Activated CD4-positive, alpha-beta T cell treated with anti-CD3 and anti-CD28 coated beads, Interleukin-2, amount 10 ng/mL, durations not matched to agents 7 days and 5 days (primary cell): ENCODE data around the gene OR6C70. TPM values are rescaled to one million over a fixed set of nuclear protein-coding genes. Genes with fewer than 3 reads are reported as not detected.
"Not testable (repeated sequence)": the region's sequence is repeated elsewhere in the genome, so short reads cannot be mapped to it uniquely, and the experiment has no call there.

Source experiments
- CTCF ChIA-PET: fragments of 350-600 bp; sonication (Branson Sonifier 250); formaldehyde crosslinking; loops from one replicate; lab custom pipeline; 2021; ENCODE audit warnings: antibody characterized with exemption; lab: Charles Lee
- POLR2A ChIA-PET: fragments of 350-600 bp; sonication (Branson Sonifier 250); formaldehyde crosslinking; loops from one replicate; lab custom pipeline; 2021; ENCODE audit warnings: antibody characterized with exemption; lab: Charles Lee
- DNase-seq: peaks from one replicate; pipeline ENCODE4 v3.0.0-alpha.2; 2020
- H3K27ac Mint-ChIP-seq: one replicate; pipeline ENCODE4 v1.8.0; 2021; ENCODE audit warnings: mild to moderate bottlenecking, moderate library complexity, mixed read lengths
- H3K27me3 Mint-ChIP-seq: one replicate; pipeline ENCODE4 v1.8.0; 2021; ENCODE audit warnings: mixed read lengths
- H3K36me3 Mint-ChIP-seq: one replicate; pipeline ENCODE4 v1.8.0; 2021; ENCODE audit warnings: low read depth, mixed read lengths
- H3K4me1 Mint-ChIP-seq: one replicate; pipeline ENCODE4 v1.8.0; 2021; ENCODE audit warnings: mixed read lengths
- H3K4me3 Mint-ChIP-seq: one replicate; pipeline ENCODE4 v1.8.0; 2021; ENCODE audit warnings: mild to moderate bottlenecking, moderate library complexity, mixed read lengths
- H3K9me3 Mint-ChIP-seq: one replicate; pipeline ENCODE4 v1.8.0; 2021; ENCODE audit warnings: mixed read lengths
- total RNA-seq, 2 experiments: library from RNA; stranded (reverse); gene quantifications; one replicate each; pipeline ENCODE4 v1.2.3, GENCODE V29; 2021

Gene OR6C70
- not detected for total RNA-seq

DNA sequence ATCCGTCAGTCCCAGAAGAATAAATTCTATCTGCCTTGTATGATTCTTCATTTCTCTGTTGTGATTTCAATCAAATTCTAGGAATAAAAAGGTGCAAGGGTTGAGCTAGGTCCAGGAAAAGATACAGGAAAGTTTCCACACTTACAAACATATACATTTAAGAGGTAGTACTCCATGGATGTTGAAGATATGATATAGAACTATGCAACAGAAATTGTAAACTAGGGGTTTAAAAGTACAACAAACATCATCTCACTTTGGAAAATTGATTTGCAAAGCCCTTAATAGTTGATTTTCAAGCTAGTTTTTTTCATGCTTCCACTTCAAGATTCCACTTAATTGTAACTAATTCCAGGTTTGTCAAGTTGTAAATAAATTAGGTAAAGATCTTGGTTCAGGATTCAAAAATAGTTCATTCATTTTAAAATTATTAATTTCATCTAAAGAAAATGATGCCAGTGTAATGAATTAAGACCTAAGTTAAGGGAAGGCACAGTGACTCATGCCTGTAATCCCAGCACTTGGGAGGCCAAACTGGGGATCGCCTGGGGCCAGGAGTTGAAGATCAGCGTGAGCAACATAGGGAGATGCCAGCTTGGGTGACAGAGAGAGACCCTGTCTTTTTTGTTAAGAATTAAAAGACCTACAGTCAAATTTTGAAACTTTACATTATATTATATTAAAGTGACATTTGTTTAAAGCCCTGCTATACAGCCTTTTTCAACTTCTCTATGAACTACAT is at the start of gene OR6C70:
OR6C70 (minus strand) TSS at position 51 of the 742 bp plus-strand sequence; CDS start at position 51, 0 bp downstream.
- no peak within 1 kb of the TSS for H3K27ac Mint-ChIP-seq
- ChIA-PET POLR2A (no interaction called here), CTCF (no interaction called here)
- H3K9me3 Mint-ChIP-seq = no peaks in the 10 kb centered on the region
- no peak for DNase-seq
- H3K4me3 Mint-ChIP-seq = no peak within 1 kb of the TSS
- no peaks in the 10 kb centered on the region for H3K4me1 Mint-ChIP-seq
- H3K27me3 Mint-ChIP-seq = peaks cover 16% of the 10 kb centered on the region
- no peaks in the 10 kb centered on the region for H3K36me3 Mint-ChIP-seq

DNA sequence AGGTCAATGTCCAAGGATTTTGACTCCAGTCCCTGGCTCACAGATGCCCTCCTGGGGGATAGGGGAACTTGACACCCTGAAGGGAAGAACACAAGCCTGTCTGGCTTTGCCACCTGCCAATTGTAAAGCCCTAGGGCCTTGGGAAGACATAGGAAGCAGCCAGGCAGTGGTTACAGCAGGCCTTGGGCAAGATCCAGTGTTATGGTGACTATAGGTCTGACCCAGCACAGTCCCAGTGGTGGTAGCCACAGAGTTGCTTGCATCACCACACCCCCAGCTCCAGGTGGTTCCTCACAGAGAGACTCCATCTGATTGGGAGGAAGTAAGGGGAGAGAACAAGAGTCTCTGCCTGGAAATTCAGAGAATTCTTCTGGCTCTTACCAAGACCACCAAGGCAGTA is 46.5 kb upstream of the OR6C70 start:
- Mint-ChIP-seq H3K9me3 (peaks cover 2% of the 10 kb centered on the region), H3K27ac (no peak overlapping the region), H3K27me3 (peaks cover 3% of the 10 kb centered on the region), H3K36me3 (no peaks in the 10 kb centered on the region), H3K4me1 (no peaks in the 10 kb centered on the region), H3K4me3 (no peak overlapping the region)
- ChIA-PET CTCF (no interaction called here), POLR2A (no interaction called here)
- DNase-seq = no peak

DNA sequence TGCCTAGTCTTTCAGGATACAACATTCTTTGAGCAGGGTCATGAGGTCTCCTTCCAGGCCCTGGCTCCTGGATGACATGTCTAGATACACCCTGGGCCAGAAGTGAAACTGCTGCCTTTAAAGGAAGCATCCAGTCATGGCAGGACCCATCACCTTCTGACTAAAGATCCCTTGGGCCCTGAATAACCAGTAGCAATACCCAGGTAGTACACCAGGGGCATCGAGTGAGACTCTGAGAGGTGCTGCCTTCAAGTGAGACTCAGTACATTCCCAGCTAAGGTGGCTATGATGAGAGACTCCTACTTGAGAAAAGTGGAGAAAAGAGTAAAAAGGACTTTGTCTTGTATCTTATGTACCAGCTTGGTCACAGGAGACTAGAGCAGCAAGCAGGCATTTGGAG is 45.8 kb upstream of the OR6C70 start:
- ChIA-PET POLR2A (no interaction called here), CTCF (no interaction called here)
- Mint-ChIP-seq H3K27ac (no peak overlapping the region), H3K36me3 (no peaks in the 10 kb centered on the region), H3K4me1 (no peaks in the 10 kb centered on the region), H3K4me3 (no peak overlapping the region), H3K27me3 (peaks cover 3% of the 10 kb centered on the region), H3K9me3 (peaks cover 2% of the 10 kb centered on the region)
- no peak for DNase-seq

DNA sequence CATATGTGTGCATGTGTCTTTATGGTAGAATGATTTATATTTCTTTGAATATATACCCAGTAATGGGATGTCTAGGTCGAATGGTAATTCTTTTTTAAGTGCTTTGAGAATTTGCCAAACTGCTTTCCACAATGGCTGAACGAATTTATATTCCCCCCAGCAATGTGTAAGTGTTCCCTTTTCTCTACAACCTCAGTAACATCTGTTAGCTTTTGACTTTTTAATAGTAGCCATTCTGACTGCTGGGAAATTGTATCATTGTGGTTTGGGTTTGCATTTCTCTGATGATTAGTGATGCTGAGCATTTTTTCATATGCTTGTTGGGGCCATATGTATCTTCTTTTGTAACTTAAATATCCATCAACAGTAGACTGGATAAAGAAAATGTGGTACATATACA is 31.7 kb upstream of the OR6C70 start:
- H3K36me3 Mint-ChIP-seq = no peaks in the 10 kb centered on the region
- POLR2A ChIA-PET = no interaction called here
- peaks cover 2% of the 10 kb centered on the region for H3K4me1 Mint-ChIP-seq
- H3K27ac Mint-ChIP-seq = no peak overlapping the region
- H3K27me3 Mint-ChIP-seq = peaks cover 2% of the 10 kb centered on the region
- H3K9me3 Mint-ChIP-seq = no peaks in the 10 kb centered on the region
- DNase-seq = no peak
- CTCF ChIA-PET = no interaction called here
- H3K4me3 Mint-ChIP-seq = no peak overlapping the region

DNA sequence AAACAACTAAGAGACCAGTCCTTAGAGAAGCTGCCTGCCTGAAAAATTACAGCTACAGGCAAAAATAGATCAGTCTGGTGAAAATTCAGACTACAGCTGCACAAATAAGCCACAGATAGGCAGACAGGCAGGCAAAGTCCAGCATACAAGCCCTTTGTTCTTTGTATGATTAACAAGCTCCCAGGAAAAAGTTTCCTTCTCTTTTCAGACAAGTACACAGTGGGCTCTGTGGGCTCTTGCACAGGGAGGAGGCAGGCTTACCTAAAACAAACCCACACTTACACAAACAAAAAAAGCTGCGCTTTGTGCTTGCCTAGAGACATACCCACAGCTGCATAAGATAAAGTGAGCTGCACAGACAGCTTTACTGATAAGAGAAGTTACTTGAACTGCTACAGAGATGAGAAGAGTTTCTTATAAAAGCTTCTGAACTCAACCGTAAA is 29.9 kb upstream of the OR6C70 start:
- Mint-ChIP-seq H3K27me3 (peaks cover 4% of the 10 kb centered on the region), H3K27ac (no peak overlapping the region), H3K36me3 (no peaks in the 10 kb centered on the region), H3K4me3 (no peak overlapping the region), H3K9me3 (no peaks in the 10 kb centered on the region), H3K4me1 (peaks cover 2% of the 10 kb centered on the region)
- POLR2A ChIA-PET = no interaction called here
- CTCF ChIA-PET = no interaction called here
- no peak for DNase-seq

DNA sequence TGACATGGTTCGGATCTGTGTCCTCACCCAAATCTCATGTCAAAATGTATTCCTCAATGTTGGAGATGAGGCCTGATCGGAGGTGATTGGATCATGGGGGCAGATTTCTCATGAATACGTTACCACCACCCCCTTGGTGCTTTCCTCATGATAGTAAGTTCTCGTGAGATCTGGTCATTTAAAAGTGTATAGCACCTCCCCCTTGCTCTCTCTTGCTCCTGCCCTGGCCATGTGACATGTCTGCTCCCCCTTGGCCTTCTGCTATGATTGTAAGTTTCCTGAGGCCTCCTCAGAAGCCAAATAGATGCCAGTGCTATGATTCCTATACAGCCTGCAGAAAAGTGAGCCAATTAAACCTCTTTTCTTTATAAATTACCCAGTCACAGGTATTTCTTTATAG is 29.3 kb upstream of the OR6C70 start:
- H3K4me3 Mint-ChIP-seq = no peak overlapping the region
- H3K9me3 Mint-ChIP-seq = no peaks in the 10 kb centered on the region
- ChIA-PET POLR2A (no interaction called here), CTCF (no interaction called here)
- no peak for DNase-seq
- no peaks in the 10 kb centered on the region for H3K36me3 Mint-ChIP-seq
- H3K27ac Mint-ChIP-seq = no peak overlapping the region
- peaks cover 2% of the 10 kb centered on the region for H3K4me1 Mint-ChIP-seq
- peaks cover 4% of the 10 kb centered on the region for H3K27me3 Mint-ChIP-seq

DNA sequence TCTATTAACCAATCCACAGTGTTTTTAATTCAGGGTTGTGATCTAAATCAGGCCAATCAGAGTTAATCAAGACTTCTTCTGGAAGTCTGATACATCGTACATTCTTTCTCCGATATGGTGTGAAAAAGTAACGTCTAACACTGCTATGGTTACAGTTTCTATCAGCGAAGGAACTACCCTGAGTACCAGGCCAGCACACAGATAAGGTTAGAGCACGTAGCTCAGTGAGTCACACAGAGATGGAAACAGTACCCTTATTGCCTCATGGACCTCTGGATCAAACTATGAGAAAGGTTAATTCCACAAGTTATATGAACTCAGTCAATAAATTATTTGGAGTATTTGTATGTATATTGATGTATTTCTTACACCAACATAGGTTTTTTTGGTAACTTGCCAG is 25.6 kb upstream of the OR6C70 start:
- peaks cover 2% of the 10 kb centered on the region for H3K4me1 Mint-ChIP-seq
- POLR2A ChIA-PET = no interaction called here
- no peak overlapping the region for H3K27ac Mint-ChIP-seq
- no peak overlapping the region for H3K4me3 Mint-ChIP-seq
- H3K9me3 Mint-ChIP-seq = no peaks in the 10 kb centered on the region
- CTCF ChIA-PET = no interaction called here
- H3K27me3 Mint-ChIP-seq = peaks cover 7% of the 10 kb centered on the region
- no peak for DNase-seq
- no peaks in the 10 kb centered on the region for H3K36me3 Mint-ChIP-seq

DNA sequence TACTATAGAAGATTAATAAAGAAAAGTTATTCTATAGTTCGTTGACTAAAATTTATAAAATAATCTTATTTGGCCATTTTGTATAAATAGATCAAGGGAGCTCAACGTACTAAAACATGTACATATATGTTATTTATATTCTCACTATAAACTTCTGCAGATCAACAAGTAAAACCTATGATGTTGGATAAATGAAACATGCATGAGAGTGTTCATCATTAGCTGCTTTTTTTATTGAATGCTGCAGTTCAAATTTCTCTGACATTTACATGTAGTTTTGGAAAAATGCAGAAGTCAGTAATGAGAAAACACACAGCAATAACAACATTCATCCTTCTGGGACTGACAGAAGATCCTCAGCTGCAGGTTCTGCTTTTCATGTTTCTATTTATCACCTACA is 22.1 kb upstream of the OR6C70 start, which contains the start of gene OR6C68:
OR6C68 (plus strand) TSS at position 301 of the 400 bp plus-strand sequence; CDS start at position 301, 0 bp downstream.
- CTCF ChIA-PET = interaction anchor here (0.8 to 1.7 kb wide), 2 partner anchors 69 to 154 kb away, joined by 3 read pairs; no protein-coding TSS in a partner anchor
- no peak within 1 kb of the TSS for H3K4me3 Mint-ChIP-seq

DNA sequence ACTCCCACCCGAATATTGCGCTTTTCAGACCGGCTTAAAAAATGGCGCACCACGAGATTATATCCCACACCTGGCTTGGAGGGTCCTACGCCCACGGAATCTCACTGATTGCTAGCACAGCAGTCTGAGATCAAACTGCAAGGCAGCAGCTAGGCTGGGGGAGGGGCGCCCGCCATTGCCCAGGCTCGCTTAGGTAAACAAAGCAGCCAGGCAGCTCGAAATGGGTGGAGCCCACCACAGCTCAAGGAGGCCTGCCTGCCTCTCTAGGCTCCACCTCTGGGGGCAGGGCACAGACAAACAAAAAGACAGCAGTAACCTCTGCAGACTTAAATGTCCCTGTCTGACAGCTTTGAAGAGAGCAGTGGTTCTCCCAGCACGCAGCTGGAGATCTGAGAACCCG is 14.3 kb upstream of the OR6C70 start:
- H3K9me3 Mint-ChIP-seq, CTCF ChIA-PET, POLR2A ChIA-PET, H3K27me3 Mint-ChIP-seq, DNase-seq, H3K4me3 Mint-ChIP-seq, H3K4me1 Mint-ChIP-seq, H3K27ac Mint-ChIP-seq, H3K36me3 Mint-ChIP-seq: not testable (repeated sequence)

More for the DNA sequence above, 22.1 kb upstream of the OR6C70 start, which contains the start of gene OR6C68:
- Mint-ChIP-seq H3K9me3 (no peaks in the 10 kb centered on the region), H3K4me1 (no peaks in the 10 kb centered on the region), H3K27me3 (peaks cover 7% of the 10 kb centered on the region), H3K36me3 (no peaks in the 10 kb centered on the region), H3K27ac (no peak within 1 kb of the TSS)
- no peak for DNase-seq
- POLR2A ChIA-PET = no interaction called here

DNA sequence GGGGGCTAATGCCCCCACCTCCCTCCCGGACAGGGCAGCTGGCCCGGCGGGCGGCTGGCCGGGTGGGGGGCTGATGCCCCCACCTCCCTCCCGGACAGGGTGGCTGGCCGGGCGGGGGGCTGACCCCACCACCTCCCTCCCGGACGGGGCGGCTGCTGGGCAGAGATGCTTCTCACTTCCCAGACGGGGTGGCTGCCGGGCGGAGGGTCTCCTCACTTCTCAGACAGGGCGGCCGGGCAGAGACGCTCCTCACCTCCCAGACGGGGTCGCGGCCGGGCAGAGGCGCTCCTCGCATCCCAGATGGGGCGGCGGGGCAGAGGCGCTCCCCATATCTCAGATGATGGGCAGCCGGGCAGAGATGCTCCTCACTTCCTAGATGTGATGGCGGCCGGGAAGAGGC is 9.2 kb upstream of the OR6C70 start:
- H3K4me3 Mint-ChIP-seq, H3K27ac Mint-ChIP-seq, H3K36me3 Mint-ChIP-seq, DNase-seq, CTCF ChIA-PET, H3K9me3 Mint-ChIP-seq, POLR2A ChIA-PET, H3K27me3 Mint-ChIP-seq, H3K4me1 Mint-ChIP-seq: not testable (repeated sequence)

DNA sequence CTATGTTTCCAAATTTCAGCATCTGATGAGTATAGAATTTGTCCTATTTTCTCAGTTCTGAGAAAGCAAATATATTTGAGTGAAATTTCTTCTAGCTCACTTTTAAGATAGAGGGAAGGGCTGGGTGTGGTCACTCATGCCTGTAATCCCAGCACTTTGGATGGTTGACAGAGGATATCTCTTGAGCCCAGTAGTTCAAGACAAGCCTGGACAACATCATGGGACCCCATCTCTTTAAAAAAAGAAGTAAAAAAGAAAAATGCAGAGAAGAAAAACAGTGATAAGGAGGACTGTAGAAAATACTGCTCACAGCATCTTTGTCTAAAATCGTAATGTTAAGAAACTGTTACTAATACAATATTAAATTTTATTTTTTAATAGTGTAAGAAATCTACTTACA is 2.3 kb upstream of the OR6C70 start:
- Mint-ChIP-seq H3K9me3 (no peaks in the 10 kb centered on the region), H3K4me3 (no peak overlapping the region), H3K4me1 (no peaks in the 10 kb centered on the region), H3K27me3 (peaks cover 17% of the 10 kb centered on the region), H3K27ac (no peak overlapping the region), H3K36me3 (no peaks in the 10 kb centered on the region)
- no peak for DNase-seq
- ChIA-PET POLR2A (no interaction called here), CTCF (no interaction called here)

DNA sequence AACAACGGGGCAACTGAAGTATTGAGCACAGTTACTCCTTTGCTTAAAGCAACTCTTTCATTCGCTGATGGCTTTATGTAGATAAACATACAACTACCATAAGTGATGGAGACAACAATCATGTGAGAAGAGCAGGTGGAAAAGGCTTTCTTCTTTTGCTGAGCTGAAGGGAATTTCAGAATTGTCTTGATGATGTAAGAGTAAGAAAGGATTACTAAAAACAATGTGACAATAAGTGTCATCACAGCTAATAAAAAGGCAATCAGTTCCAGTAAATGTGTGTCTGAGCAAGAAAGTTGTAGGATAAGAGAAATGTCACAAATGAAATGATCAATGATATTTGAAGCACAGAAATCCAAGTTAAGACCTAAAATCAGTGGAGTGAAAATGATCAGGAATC is 647 bp downstream of the OR6C70 start:
- no peak for DNase-seq
- ChIA-PET CTCF (no interaction called here), POLR2A (no interaction called here)
- H3K27ac Mint-ChIP-seq = no peak overlapping the region
- H3K4me1 Mint-ChIP-seq = no peaks in the 10 kb centered on the region
- H3K4me3 Mint-ChIP-seq = no peak overlapping the region
- no peaks in the 10 kb centered on the region for H3K36me3 Mint-ChIP-seq
- no peaks in the 10 kb centered on the region for H3K9me3 Mint-ChIP-seq
- peaks cover 14% of the 10 kb centered on the region for H3K27me3 Mint-ChIP-seq

DNA sequence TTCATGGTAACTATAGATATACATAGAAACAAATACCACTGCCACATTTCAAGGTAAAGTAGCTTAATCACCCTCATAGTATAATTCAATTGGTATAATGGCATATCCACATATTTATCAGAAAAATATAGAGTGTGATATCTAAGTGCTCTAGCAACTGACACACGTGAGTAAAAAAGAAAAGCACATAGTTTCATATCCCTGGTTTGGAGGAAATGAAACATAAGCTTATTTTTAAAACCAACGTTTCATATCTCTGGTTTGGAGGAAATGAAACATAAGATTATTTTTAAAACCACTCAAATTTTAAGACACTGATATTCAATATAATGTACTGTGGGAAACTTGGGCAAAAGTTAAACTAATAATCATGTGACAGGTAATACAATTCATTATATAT is 2.1 kb downstream of the OR6C70 start:
- Mint-ChIP-seq H3K4me3 (no peak overlapping the region), H3K27me3 (peaks cover 14% of the 10 kb centered on the region), H3K36me3 (no peaks in the 10 kb centered on the region), H3K4me1 (no peaks in the 10 kb centered on the region), H3K27ac (no peak overlapping the region), H3K9me3 (no peaks in the 10 kb centered on the region)
- ChIA-PET CTCF (no interaction called here), POLR2A (no interaction called here)
- no peak for DNase-seq

DNA sequence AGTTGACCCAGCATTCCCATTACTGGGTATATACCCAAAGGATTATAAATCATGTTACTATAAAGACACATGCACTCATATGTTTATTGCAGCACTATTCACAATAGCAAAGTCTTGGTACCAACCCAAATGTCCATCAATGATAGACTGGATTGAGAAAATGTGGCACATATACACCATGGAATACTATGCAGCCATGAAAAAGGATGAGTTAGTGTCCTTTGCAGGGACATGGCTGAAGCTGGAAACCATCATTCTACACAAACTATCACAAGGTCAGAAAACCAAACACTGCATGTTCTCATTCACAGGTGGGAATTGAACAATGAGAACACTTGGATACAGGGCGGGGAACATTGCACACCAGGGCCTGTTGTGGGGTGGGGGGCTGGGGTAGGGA is 5.0 kb downstream of the OR6C70 start:
- H3K27ac Mint-ChIP-seq, CTCF ChIA-PET, H3K4me3 Mint-ChIP-seq, H3K4me1 Mint-ChIP-seq, POLR2A ChIA-PET, DNase-seq, H3K9me3 Mint-ChIP-seq, H3K36me3 Mint-ChIP-seq: not testable (repeated sequence)
- H3K27me3 Mint-ChIP-seq = peaks cover 14% of the 10 kb centered on the region
